H9 (cell line): ENCODE results near the gene UBP1. TPM values are rescaled to one million over a fixed set of nuclear protein-coding genes. Genes with fewer than 3 reads are reported as not detected.

Experiments
- DNase-seq: peaks from one replicate; pipeline ENCODE4 v3.0.0-alpha.2; 2017
- H2AFZ ChIP-seq: one replicate; pipeline ENCODE4 v1.6.1; 2013; ENCODE audit warnings: mild to moderate bottlenecking, low read length, control low read depth, moderate library complexity
- H2AK5ac ChIP-seq: 2 replicates; pipeline ENCODE4 v1.6.1; 2013; ENCODE audit warnings: low read length, control low read depth, mixed read lengths; ENCODE audit not compliant: insufficient read length
- H2BK120ac ChIP-seq: one replicate; pipeline ENCODE4 v1.6.1; 2013; ENCODE audit warnings: low read depth, mild to moderate bottlenecking, low read length, control low read depth, inconsistent platforms; ENCODE audit not compliant: poor library complexity, severe bottlenecking
- H2BK12ac ChIP-seq: 2 replicates; pipeline ENCODE4 v1.6.1; 2013; ENCODE audit warnings: low read length, control low read depth, mixed read lengths, low read depth; ENCODE audit not compliant: insufficient read length
- H2BK15ac ChIP-seq: 2 replicates; pipeline ENCODE4 v1.6.1; 2013; ENCODE audit warnings: low read depth, low read length, control low read depth
- H2BK20ac ChIP-seq: one replicate; pipeline ENCODE4 v1.6.1; 2013; ENCODE audit warnings: low read depth, mild to moderate bottlenecking, low read length, control low read depth, inconsistent platforms; ENCODE audit not compliant: poor library complexity, severe bottlenecking
- H2BK5ac ChIP-seq: 2 replicates; pipeline ENCODE4 v1.6.1; 2013; ENCODE audit warnings: low read length, control low read depth, mixed read lengths; ENCODE audit not compliant: insufficient read length
- H3K14ac ChIP-seq: 2 replicates; pipeline ENCODE4 v1.6.1; 2013; ENCODE audit warnings: low read length, control low read depth; ENCODE audit not compliant: insufficient read depth
- H3K18ac ChIP-seq: 2 replicates; pipeline ENCODE4 v1.6.1; 2013; ENCODE audit warnings: low read depth, mild to moderate bottlenecking, mixed read lengths, low read length, control low read depth; ENCODE audit not compliant: insufficient read length
- H3K23ac ChIP-seq: 2 replicates; pipeline ENCODE4 v1.6.1; 2013; ENCODE audit warnings: low read length, control low read depth, mixed read lengths, low read depth; ENCODE audit not compliant: insufficient read length
- H3K23me2 ChIP-seq: 2 replicates; pipeline ENCODE4 v1.6.1; 2013; ENCODE audit warnings: low read depth, mild to moderate bottlenecking, mixed read lengths, low read length, control low read depth; ENCODE audit not compliant: insufficient read length, poor library complexity, severe bottlenecking
- H3K27ac ChIP-seq: 2 replicates; pipeline ENCODE4 v1.5.1; 2013; ENCODE audit warnings: low read length, control low read depth, mixed read lengths, low read depth; ENCODE audit not compliant: insufficient read length
- H3K27me3 ChIP-seq: 2 replicates; pipeline ENCODE4 v1.6.1; 2013; ENCODE audit warnings: low read length, control low read depth, inconsistent platforms; ENCODE audit not compliant: insufficient read depth
- H3K4ac ChIP-seq: 2 replicates; pipeline ENCODE4 v1.6.1; 2013; ENCODE audit warnings: low read depth, mild to moderate bottlenecking, control low read depth, inconsistent platforms, low read length, moderate library complexity
- H3K4me1 ChIP-seq: 2 replicates; pipeline ENCODE4 v1.6.1; 2013; ENCODE audit warnings: low read length, control low read depth, inconsistent platforms; ENCODE audit not compliant: insufficient read depth
- H3K4me2 ChIP-seq: 2 replicates; pipeline ENCODE4 v1.6.1; 2013; ENCODE audit warnings: low read length, control low read depth, mixed read lengths; ENCODE audit not compliant: insufficient read length, insufficient read depth
- H3K56ac ChIP-seq: 2 replicates; pipeline ENCODE4 v1.6.1; 2013; ENCODE audit warnings: low read depth, mild to moderate bottlenecking, mixed read lengths, low read length, control low read depth; ENCODE audit not compliant: insufficient read length
- H3K79me1 ChIP-seq: 2 replicates; pipeline ENCODE4 v1.6.1; 2013; ENCODE audit warnings: low read depth, mild to moderate bottlenecking, moderate library complexity, low read length, control low read depth, inconsistent platforms; ENCODE audit not compliant: insufficient read depth, poor library complexity, severe bottlenecking
- H3K79me2 ChIP-seq: 2 replicates; pipeline ENCODE4 v1.6.1; 2013; ENCODE audit warnings: low read length, control low read depth, inconsistent platforms; ENCODE audit not compliant: insufficient read depth
- H3K9ac ChIP-seq: 2 replicates; pipeline ENCODE4 v1.6.1; 2013; ENCODE audit warnings: low read length, control low read depth, mixed read lengths; ENCODE audit not compliant: insufficient read length; ENCODE audit errors: extremely low read depth
- H3K9me3 ChIP-seq: one replicate; pipeline ENCODE4 v1.6.1; 2013; ENCODE audit warnings: low read depth, low read length, inconsistent platforms; ENCODE audit not compliant: control insufficient read depth
- H3T11ph ChIP-seq: one replicate; pipeline ENCODE4 v1.6.1; 2013; ENCODE audit warnings: mild to moderate bottlenecking, low read length, control low read depth, inconsistent platforms
- H4K20me1 ChIP-seq: one replicate; pipeline ENCODE4 v1.6.1; 2013; ENCODE audit not compliant: control insufficient read depth, insufficient read length, insufficient read depth
- H4K5ac ChIP-seq: 2 replicates; pipeline ENCODE4 v1.6.1; 2013; ENCODE audit warnings: low read depth, mild to moderate bottlenecking, mixed read lengths, low read length, control low read depth; ENCODE audit not compliant: insufficient read length
- H4K8ac ChIP-seq: replicated peaks from 2 replicates; pipeline ENCODE4 v1.6.1; 2013; ENCODE audit warnings: low read length, control low read depth, mixed read lengths, low read depth; ENCODE audit not compliant: insufficient read length
- H4K91ac ChIP-seq: 2 replicates; pipeline ENCODE4 v1.6.1; 2013; ENCODE audit warnings: low read depth, mild to moderate bottlenecking, moderate library complexity, mixed read lengths, low read length, control low read depth; ENCODE audit not compliant: insufficient read length
- H3K27ac Mint-ChIP-seq, 3 experiments: 2 replicates in 2 of 3; 3 replicates in 1 of 3; pipeline ENCODE4 v1.8.0; 2020 to 2021; ENCODE audit warnings: mixed read lengths in 3 of 3, mild to moderate bottlenecking in 1 of 3, moderate library complexity in 1 of 3
- H3K27me3 Mint-ChIP-seq: 2 replicates; pipeline ENCODE4 v1.8.0; 2021; ENCODE audit warnings: low read depth, mild to moderate bottlenecking, moderate library complexity, mixed read lengths
- H3K36me3 Mint-ChIP-seq, 3 experiments: 2 replicates in 2 of 3; 3 replicates in 1 of 3; pipeline ENCODE4 v1.8.0; 2020 to 2021; ENCODE audit warnings: low read depth in 3 of 3, mixed read lengths in 3 of 3; ENCODE audit not compliant: insufficient read depth in 1 of 3
- H3K4me1 Mint-ChIP-seq, 2 experiments: 2 replicates each; pipeline ENCODE4 v1.8.0; 2020; ENCODE audit warnings: mixed read lengths in 2 of 2
- H3K4me3 Mint-ChIP-seq, 2 experiments: 2 replicates in 1 of 2; 3 replicates in 1 of 2; pipeline ENCODE4 v1.8.0; 2020 to 2021; ENCODE audit warnings: mild to moderate bottlenecking in 2 of 2, mixed read lengths in 2 of 2, moderate library complexity in 1 of 2
- H3K9me3 Mint-ChIP-seq, 2 experiments: 2 replicates in 1 of 2; 3 replicates in 1 of 2; pipeline ENCODE4 v1.8.0; 2020; ENCODE audit warnings: mild to moderate bottlenecking in 2 of 2, mixed read lengths in 2 of 2, moderate library complexity in 1 of 2
- WGBS: extraction: QIAGEN DNeasy Blood & Tissue Kit; methylation state at CpG from one replicate; pipeline ENCODE4 v1.1.7; 2013; ENCODE audit warnings: missing lambda C conversion rate, low lambda C conversion rate, mixed read lengths; ENCODE audit not compliant: insufficient read length; ENCODE audit errors: extremely low coverage; 5-methylcytosine and 5-hydroxymethylcytosine counted together
- total RNA-seq: library from RNA; stranded (reverse); gene quantifications from 2 replicates; pipeline ENCODE4 v1.2.1, GENCODE V29; 2021
- TF ChIP-seq, protein P1 (sequence below): fragments of 200-600 bp; sonication (generic); conservative IDR thresholded peaks from 3 replicates; pipeline ENCODE4 v1.8.0; 2021; ENCODE audit warnings: antibody characterized with exemption, mild to moderate bottlenecking

Gene UBP1
- total RNA-seq, 1 experiment from 2014 or later: 103 TPM

- H3K36me3 Mint-ChIP-seq: peaks cover 24 to 32% (median 28%) of the 10 kb centered on the region in 3 experiments; a peak in 6 of 7 replicates
Measured at GRCh38 chr3:33426630-33427317, 13.4 kb downstream of the UBP1 start.

More at GRCh38 chr3:33426630-33427317, 13.4 kb downstream of the UBP1 start:
- no peak overlapping the region for H3T11ph ChIP-seq
- peaks cover 35% of the 10 kb centered on the region for H3K79me2 ChIP-seq
- no peak overlapping the region for H2BK5ac ChIP-seq
- H3K4me2 ChIP-seq: peak overlapping the region; percentile 2
- peaks cover 16% of the 10 kb centered on the region for H3K4me1 ChIP-seq
- no peak overlapping the region for H3K9ac ChIP-seq
- no peak overlapping the region for H4K8ac ChIP-seq
- no peak overlapping the region for H4K5ac ChIP-seq
- H4K91ac ChIP-seq: no peak overlapping the region
- H3K23ac ChIP-seq: no peak overlapping the region
- TF ChIP-seq, protein P1, sequence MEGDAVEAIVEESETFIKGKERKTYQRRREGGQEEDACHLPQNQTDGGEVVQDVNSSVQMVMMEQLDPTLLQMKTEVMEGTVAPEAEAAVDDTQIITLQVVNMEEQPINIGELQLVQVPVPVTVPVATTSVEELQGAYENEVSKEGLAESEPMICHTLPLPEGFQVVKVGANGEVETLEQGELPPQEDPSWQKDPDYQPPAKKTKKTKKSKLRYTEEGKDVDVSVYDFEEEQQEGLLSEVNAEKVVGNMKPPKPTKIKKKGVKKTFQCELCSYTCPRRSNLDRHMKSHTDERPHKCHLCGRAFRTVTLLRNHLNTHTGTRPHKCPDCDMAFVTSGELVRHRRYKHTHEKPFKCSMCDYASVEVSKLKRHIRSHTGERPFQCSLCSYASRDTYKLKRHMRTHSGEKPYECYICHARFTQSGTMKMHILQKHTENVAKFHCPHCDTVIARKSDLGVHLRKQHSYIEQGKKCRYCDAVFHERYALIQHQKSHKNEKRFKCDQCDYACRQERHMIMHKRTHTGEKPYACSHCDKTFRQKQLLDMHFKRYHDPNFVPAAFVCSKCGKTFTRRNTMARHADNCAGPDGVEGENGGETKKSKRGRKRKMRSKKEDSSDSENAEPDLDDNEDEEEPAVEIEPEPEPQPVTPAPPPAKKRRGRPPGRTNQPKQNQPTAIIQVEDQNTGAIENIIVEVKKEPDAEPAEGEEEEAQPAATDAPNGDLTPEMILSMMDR: no peak
- no peak overlapping the region for H2AFZ ChIP-seq
- H2BK15ac ChIP-seq: no peak overlapping the region
- H3K9me3 Mint-ChIP-seq: no peaks in the 10 kb centered on the region
- H3K56ac ChIP-seq: no peak overlapping the region
- DNase-seq: no peak
- H4K20me1 ChIP-seq: no peaks in the 10 kb centered on the region
- no CpG with 5 or more reads among the region's 10 CpGs for WGBS
- no peak overlapping the region for H2BK12ac ChIP-seq
- peak overlapping the region; percentile 21 to 50; a peak in 4 of 5 replicates for H3K4me3 Mint-ChIP-seq
- no peak overlapping the region for H3K18ac ChIP-seq
- no peak overlapping the region for H3K27ac ChIP-seq
- peak overlapping the region; percentile 20 to 85 (median 37); a peak in 4 of 7 replicates for H3K27ac Mint-ChIP-seq
- peaks cover 71 to 72% of the 10 kb centered on the region in 2 experiments for H3K4me1 Mint-ChIP-seq
- no peak overlapping the region for H2BK120ac ChIP-seq
- no peak overlapping the region for H2AK5ac ChIP-seq
- no peaks in the 10 kb centered on the region for H3K27me3 ChIP-seq
- H3K4ac ChIP-seq: no peak overlapping the region
- no peaks in the 10 kb centered on the region for H3K9me3 ChIP-seq
- H3K23me2 ChIP-seq: no peaks in the 10 kb centered on the region
- no peak overlapping the region for H2BK20ac ChIP-seq
- no peak overlapping the region for H3K14ac ChIP-seq
- H3K79me1 ChIP-seq: peaks cover 14% of the 10 kb centered on the region
- no peaks in the 10 kb centered on the region for H3K27me3 Mint-ChIP-seq
